MV-4-11 (cell line): Measurements from ENCODE around the gene SLC47A2.

Experiments used
- DNase-seq: peaks from one replicate; lab custom pipeline; 2025; lab: John Stamatoyannopoulos, UW

SLC47A2 gene

DNA sequence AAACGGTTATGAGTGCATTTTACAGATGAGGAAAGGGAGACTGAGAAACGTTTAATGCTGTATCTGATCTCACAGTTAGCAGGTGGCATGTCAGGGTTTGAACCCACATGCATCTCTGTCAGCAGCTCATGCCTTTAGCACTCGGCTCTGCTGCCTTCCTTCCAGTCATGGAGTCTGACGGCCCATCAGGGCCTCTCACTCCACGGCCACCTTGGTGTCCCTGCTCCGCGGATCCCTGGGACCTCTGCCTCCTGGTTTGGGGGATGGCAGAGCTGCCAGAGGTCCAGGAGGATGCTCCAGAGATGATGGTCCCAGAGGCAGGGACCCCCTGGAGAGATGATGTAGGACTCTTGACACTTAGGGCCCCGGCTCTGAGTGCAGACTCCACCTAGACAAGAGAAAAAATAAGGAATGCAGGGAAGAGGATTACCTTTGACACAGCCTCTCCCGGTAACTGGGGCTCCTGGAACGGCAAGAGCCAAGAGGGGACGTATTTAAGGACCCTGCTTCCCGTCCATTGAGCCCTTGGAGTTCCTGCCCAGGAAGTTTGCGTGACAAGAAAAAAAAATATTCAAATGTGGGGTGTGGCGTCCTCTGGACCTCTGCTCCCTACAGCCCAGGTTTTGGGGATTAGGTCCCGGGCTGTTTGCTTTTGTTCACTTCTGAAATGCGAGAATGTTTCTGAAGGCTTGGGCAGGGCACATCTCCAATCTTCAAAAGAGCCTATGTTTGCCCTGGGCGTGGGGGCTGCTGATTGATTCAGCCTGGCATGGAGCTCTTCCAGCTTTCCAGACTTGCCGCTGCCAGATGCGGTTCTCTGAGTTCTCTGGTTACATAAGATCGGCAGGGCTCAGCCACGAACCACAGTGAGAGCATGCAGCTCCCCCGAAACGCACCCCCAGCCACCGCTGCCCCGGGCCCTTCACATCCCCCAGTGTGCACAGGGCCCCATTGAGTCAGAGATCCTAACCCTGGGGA lies 31.7 kb upstream of the SLC47A2 start, which contains the start of gene ALDH3A1:
TSS of gene ALDH3A1 (minus strand) at position 470 of the 978 bp plus-strand sequence. CDS start 3,169 bp downstream, outside the sequence.
- DNase-seq, result no peak

DNA sequence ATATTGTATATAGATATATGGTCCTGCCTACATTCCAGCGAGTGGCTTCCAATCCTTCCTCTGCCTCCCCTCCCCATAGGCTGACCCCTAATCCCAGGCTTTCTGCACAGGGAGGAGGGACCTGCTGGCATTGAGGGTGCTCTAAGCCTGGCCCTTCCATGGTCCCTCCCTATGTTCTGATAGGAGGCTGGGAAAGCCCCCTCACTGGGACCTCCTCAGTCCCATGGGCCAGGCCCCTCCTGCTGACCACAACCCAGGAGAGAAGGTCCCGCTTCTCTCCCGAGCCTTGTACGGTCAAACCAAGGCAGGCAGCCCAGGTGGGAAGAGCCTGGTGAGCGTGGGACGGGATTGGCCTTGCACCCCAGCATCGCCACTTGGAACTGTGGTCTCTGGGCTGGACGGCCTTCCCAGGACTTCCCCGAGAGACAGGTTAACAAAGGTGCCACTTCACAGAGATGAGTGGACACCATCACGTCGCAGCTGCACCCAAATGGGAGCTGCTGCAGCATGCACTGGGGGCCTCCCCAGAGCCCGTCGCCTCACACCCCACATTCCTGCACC lies 30.9 kb upstream of the SLC47A2 start:
- DNase-seq, result no peak

DNA sequence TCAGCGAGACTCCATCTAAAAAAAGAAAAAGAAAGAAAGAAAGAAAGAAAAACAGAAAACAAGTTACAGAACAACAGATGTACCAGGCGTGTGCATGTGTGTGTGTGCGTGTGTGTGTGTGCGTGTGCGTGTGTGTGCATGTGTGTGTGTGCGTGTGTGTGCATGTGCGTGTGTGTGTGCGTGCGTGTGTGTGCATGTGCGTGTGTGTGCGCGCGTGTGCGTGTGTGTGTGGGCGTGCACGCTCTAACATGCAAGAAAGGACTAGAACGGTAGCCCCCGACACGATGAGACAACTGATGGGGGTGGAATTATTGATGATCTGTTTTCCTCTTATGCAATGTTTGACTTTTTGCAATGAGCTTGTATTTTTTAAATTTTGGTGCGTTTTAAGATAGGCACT lies 30.1 kb upstream of the SLC47A2 start:
- DNase-seq, result no peak

DNA sequence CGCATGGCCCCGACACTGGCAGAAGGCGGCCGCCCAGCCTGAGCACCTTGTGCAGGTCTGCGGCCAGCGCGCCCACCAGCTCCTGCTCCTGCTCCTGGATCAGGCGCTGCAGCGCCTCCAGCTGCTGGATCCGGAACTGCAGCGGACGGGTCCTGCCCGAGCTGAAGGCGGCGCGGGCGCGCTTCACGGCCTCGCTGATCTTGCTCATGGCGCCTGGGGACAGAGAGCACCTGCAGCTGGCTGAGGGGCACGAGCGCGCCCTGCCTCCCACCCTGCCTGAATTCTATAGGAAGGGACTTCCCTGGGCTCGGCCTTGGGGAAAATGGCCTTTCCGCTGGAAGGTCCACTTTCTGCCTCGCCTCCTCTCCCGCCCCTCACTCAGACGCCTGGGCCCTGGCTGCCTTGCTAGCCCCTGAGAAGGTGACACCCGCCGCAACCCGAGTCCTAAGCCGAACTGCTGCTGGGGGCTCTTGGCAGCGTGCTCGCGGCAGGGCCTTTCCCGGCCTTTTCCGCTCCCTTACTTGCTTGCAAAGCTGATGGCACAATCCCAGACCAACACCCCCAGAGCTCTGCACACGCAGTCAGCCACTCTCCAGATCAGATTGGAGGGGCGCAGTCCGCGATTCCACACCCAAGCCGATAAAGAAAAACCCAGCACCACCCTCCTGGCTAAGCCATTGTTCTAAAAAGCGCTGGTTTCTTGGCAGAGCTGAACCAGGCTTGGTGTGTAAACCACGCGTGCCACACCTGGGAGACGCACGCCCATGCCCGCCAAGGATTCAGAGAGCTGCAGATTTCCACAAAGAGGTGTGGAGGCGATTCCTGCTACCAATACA lies 28.8 kb upstream of the SLC47A2 start:
- DNase-seq, result peak; percentile 49

DNA sequence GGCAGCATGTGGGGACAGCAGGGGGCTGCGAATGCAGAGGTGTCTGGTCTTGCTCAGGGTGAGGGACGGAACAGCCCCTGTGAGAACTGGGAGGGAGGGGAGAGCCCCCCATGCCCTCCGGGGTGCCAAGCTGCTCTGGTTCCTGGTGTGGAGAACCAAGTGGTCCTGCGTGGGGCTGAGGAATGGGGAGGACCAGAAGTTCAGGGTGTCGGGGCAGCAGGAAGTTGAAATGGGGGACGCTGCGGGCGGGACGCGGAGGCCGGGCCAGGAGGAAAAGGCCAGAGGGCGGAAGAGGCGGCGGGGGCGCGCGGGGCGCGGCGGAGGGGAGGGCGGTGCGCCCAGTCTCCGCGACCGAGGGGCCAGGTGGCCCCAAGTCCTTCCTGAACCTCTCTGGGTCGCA lies 28.1 kb upstream of the SLC47A2 start:
- DNase-seq, result no peak

DNA sequence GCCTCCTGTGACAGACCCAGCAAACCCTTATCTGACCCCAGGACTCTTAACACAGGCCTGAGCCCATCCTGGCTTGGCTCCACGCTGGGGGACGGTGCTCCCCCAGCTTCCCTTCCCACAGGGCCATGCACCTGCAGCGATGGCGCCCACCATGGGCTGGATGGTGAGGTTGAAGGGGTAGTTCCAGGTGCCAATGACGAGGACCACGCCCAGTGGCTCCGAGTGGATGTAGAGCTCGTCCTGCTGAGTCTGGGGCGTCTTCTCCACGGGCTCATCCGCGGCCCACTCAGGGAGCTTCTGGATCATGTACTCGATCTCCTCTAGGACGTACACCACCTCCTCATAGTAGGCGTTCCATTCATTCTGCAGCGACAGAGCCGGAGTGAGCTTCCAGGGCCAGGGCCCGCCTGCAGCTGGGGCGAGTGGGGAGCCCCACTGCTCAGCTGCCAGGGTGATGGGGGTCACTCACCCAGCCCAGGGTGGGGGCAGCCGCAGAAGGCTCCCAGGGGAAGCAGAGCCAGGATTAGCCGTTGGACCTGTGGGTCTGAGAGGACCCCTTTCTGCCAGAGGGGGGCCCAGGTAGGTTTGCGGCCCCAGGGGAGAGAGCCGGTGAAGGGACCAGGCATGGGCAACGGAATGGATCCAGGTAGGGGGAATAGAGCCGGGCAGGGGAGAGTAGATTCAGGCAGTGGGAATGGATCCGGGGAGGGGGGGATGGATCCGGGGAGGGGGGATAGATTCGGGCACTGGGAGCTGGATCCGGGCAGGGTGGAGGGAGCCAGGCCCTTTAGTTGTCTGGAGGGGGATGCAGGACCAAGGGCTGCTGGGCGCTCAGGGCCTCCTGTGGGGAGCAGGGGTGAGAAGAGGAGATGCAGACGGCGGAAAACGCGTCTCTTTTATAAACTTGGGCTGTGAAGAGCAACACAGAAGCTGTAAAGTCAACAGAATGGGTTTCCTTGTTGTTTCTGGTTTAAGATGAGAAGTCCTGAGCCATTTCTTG lies 27.0 kb upstream of the SLC47A2 start:
- no peak for DNase-seq

DNA sequence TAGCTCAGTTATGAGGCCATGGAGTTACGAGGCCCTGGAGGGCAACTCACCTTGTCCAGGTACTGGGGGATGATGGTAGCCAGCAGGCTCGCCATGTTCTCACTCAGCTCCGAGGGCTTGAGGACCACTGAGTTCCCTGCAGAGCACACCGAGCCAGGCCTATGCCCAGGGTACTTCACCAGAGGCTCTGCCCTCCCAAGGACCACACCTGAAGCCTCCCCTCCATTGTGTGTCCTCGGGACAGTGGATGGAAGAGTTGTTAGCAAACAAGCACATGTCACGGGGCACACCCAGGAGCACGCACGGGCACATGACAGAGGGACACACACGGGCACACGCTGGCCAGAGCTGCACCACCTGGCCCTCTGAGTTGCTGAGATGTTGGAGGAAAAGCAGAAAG lies 26.1 kb upstream of the SLC47A2 start:
- DNase-seq, result no peak

DNA sequence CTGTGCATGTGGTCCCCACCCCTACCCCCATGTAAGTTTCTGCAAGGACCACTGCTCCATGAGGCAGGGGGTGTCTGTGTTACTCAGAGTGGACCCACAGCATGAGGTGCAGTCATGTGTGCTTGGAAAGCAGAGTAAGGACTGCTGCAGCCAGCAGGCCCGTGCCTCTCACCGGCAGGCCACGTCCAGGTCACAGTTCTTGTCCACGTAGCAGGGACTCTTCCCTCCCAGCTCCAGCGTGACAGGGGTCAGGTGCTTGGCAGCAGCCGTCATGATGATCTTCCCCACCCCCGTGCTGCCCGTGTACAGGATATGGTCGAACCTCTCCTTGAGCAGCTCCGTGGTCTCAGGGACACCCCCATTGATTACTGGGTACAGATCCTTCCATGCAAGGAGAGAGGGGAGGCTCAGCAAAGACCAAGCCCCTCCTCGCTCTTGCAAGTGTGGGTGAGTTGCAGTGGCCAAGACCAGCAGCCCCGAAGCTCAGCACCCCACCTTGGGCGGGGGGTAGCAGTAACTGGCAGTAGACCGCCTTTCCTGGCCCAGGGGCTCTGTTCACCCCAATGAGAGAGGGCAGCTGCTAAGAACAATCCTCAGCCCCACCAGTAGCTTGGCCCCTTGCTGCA lies 25.6 kb upstream of the SLC47A2 start:
- no peak for DNase-seq

DNA sequence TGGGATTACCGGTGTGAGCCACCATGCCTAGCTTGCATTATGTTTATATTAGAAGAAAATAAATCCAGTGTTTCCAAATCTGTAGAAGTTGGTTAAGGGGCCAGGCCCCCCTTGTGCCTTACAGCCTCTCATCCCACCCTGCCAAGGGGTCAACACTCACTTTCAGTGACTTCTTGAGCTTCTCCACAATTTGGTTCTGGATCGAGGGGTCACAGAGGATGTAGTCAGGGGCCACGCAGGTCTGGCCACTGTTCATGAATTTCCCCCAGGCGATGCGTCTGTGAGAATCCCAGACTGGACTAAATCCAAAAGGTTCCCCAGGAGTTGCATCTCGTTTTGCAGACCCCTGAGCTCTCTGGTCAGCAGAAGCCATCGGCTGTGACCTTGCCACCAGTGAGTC lies 24.5 kb upstream of the SLC47A2 start:
- DNase-seq, result no peak

DNA sequence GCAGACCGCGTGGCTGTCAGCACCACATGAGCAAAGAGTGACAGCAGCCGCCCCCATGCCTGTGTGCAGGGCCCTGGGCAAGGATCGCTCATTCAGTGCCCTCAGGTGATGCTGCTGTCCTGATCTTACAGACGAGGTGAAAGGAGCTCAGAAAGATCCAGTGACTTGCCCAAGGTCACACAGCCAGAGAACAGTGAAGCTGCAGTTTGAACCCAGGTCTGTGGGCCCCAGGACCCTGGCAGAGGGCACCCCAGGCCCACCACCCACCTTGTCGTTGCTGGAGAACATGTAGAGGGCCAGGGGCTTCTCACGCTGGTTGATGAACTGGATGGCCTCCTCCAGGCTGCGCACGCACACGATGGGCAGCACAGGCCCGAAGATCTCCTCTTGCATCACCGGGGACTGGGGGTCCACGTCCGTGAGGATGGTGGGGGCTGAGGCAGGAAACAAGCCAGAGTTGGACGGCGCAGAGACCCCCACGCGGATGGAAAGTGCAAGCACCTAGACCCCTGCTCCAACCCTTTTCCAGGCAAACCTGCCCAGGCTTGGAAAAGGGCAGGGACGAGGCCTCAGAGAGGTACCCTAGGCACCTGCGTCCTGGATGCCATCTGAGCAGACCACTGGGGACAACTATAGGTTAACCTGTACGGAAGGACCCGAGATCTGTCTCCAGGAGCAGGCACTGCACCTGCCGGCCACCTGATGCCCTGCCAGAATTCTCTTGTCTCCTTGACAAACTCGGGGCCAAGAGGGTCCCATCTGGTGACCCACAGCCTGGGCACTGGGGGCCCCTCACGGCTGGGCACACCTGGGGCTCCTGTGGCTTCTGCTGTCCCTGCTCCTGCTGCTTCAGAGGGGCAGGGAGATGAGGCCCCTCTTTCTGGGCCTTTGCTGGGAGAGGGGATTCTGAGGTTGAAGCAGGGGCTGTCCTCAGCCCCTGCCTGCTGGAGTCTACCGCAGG lies 23.1 kb upstream of the SLC47A2 start:
- no peak for DNase-seq

DNA sequence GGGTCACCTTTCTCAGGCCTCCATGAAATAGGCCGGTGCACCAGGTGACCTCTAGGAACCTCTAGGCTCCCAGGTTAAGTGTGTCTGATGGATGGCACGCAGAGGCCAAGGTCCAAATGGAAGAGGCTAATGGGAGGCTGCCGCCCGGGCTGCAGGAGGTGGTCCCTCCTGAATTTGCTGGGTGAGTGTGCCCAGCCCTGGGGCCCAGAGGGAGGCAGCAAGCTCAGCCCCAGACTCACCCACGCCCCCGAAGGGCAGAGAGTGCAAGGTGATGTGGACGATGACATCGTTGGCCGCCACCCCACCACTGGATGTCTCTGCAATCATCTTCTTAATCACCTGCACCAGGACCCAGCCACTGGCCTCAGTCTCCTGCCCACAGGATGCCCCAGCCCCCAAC lies 22.4 kb upstream of the SLC47A2 start:
- DNase-seq, result no peak

DNA sequence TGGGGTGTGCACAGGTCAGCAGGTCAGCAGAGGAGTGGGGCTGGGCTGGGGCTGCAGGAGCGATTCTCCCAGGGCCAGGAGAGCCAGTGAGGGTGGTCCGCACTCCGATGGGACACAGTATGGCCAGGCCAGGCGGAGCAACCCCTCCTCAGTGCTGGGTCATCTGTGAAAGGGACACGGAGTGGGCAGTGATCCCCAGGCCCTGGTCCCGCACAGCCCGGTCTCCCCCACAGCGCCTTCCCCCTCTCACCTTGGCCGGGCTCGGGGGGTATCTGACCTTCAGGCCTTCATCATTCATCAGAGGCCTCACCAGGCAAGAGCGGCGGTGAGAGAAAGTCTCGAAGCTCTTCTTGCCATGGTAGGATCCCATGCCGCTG lies 21.7 kb upstream of the SLC47A2 start:
- DNase-seq, result no peak

DNA sequence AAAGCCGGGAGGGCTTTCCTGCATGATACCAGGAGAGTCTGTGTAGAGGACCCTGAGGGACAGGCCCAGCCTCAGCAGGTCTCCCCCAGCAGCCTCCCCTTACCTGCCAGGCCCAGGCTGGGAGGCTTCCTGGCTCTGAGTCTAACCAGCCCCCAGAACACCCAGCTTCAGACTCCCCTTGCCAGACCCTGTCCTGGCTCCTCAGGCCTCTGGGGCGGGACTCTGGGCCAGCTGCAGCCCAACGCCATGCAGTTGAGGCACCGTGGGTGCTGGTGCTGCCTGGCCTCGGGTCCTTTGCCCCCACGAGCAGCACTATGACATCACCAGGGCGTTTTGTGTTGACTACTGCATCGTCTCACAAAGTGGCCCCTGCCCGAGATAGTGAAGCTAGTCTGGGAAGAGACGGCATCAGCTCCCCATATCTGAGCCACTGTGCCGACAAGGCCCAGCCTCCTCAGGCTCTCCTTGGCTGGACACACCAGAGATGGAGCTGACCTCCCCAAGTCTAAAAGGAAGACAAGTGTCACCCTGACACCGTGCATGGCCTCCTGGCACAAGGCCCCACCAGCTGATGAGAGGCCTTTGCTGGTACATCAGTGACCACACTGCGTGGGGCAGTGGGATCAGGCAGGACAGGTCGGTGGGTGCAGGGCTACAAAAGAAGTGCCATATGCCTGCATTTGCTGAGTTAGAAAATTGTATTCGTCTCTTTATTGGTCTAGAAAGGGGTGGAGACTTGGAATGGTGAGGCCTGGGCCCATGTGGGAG lies 21.1 kb upstream of the SLC47A2 start:
- no peak for DNase-seq

DNA sequence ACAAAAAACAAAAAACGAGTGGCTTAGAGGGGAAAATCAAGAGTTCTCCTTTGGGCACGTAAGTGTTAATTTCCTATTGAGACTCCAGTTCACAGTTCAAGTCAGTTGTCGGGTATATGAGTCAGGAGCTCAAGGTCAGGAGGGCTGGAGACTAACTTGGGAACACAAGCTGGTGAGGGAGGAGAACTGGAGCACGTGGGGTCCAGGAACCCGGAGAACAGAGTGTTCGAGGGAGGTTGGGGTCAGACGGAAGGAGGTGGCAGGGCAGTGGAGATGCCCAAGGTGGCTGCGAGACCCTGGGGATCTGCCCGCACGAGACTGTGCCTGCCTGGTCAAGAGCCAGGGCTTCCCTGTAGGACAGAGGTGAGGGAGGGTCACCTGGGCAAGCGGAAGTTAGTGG lies 19.7 kb upstream of the SLC47A2 start:
- DNase-seq, result no peak

DNA sequence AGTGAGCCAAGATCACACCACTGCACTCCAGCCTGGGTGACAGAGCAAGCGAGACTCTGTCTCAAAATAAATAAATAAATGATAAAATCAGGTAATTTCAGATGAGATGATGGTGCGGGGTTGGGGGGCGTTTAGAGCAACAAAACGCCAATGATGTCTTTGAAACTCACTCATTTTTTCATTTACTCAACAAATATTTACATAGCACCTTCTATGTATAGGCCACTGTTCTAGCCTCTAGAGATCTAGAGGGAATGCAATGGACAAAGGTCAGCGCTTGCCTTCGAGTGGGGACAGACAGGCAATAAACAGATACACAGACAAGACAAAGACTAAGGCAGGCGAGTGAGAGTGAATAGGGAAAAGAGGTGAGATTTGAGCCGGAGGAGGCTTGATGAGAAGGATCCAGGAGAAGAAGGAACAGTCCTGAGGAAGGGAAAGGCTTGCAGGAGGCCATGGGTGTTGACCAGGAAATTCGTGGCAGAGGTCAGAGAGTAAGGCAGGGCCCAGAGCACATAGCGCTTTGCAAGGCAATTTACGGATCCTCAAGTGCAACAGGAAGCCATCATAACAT lies 17.7 kb upstream of the SLC47A2 start:
- DNase-seq, result no peak

DNA sequence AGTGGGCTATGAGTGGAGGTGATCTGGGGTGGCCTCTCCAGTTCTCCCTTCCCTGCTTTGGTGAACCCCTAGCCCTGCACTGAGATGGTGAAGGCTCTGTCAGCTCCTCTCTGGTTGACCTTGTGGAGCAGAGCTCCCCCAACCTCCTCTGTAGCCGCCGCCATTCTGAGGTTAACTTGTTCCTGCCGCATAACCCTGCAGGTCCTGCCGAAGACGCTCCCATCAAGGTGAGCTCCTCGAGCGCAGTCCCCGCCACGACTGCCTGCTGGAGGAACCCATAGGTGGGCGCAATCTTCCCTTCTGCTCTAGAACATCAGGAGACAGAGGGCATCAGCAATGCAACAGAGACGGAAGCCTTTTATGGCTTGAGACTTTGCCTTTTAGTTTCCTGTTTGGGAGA lies 15.2 kb upstream of the SLC47A2 start:
- no peak for DNase-seq

DNA sequence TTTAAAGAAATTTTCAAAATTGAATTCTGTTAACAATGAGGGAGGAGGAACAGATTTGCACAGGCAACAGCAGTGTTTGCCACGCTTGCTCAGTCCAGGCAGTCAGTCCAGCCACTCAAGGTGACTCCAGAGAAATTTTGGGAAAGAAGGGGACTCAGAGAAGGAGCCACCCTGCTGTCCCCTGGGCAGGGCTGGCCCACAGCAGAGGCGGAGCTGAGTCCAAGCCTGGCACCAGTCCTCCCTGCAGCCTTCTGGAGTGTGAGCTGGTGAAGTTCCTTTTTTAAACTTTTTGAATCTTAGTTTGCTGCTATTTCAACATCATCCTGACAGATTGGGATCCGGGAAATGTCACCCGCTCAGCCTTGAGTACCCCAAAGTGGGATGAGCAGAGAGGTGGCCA lies 14.5 kb upstream of the SLC47A2 start:
- DNase-seq, result peak; percentile 32

DNA sequence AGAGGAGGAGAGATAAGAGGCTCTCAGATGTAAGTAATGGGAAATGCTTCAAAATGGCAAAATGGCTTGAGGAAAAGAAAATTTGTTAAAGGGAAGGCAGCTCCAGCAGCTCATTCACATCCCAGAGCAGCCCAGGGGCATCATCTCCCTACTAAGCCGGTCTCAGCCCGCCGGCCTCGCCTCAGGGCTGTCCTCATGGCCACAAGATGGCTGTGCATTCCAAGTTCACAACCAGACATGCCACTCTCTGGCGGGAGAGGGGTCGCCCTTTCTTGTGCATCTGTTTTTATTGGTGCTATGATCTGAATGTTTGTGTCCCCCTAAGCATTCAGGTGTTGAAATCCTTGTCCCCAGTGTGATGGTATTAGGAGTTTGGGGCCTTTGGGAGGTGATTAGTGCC lies 13.5 kb upstream of the SLC47A2 start:
- DNase-seq, result no peak

DNA sequence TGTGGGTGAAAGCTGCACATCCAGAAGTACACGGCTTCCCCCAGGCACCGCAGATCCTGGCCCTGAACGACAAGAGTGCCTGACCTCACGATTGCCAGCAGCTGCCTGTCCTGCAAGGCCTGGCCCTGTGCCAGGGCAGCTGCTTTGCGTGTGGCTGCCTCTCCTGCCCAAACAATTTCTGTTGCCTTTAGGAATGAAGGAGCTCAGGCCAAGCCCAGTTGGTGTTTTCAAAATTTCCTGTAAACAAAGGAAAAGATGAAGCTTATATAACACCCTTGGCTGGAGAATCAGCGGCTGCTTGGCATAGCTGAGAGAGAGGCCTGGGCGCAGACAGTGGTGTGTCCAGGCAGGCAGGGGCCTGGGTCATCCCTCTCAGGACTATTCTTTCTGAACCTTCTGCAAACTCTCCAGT lies 11.7 kb upstream of the SLC47A2 start:
- DNase-seq, result peak; percentile 69
